GM12891 (cell line): Measurements from ENCODE around the gene KCTD8.

ENCODE experiments used
- DNase-seq: peaks from one replicate; pipeline ENCODE4 v3.0.0; 2011; ENCODE audit warnings: low spot score; ENCODE audit not compliant: insufficient read length
- FAIRE-seq: peaks from 2 replicates; lab custom pipeline; 2011; peaks lifted over from hg19 to GRCh38; lab: Jason Lieb, UNC
- PAX5 ChIP-seq: IDR thresholded peaks from 2 replicates; pipeline ENCODE4 v1.6.1; 2011; ENCODE audit warnings: low read length, moderate library complexity, mild to moderate bottlenecking; ENCODE audit not compliant: insufficient read depth, severe bottlenecking
- POLR2A ChIP-seq: IDR thresholded peaks from 2 replicates; pipeline ENCODE4 v1.6.1; 2011; ENCODE audit warnings: low read depth, low read length, control low read depth
- POLR2AphosphoS5 ChIP-seq: IDR thresholded peaks from 2 replicates; pipeline ENCODE4 v1.6.1; 2011; ENCODE audit warnings: low read depth, low read length, control low read depth
- POU2F2 ChIP-seq: IDR thresholded peaks from 2 replicates; pipeline ENCODE4 v1.6.1; 2011; ENCODE audit warnings: low read depth, mild to moderate bottlenecking, control low read depth, low read length, moderate library complexity
- SPI1 ChIP-seq: IDR thresholded peaks from 2 replicates; pipeline ENCODE4 v1.6.1; 2011; ENCODE audit warnings: low read depth, low read length, control low read depth
- TAF1 ChIP-seq: IDR thresholded peaks from 2 replicates; pipeline ENCODE4 v1.6.1; 2011; ENCODE audit warnings: low read depth, low read length, control low read depth

The KCTD8 gene

GRCh38 chr4:44351069-44351468 is 97.5 kb downstream of the KCTD8 start:
- FAIRE-seq: no peak
- TF ChIP-seq POLR2AphosphoS5 (no peak), SPI1 (no peak), TAF1 (no peak), POU2F2 (no peak), POLR2A (no peak), PAX5 (no peak)
- DNase-seq: no peak

DNA sequence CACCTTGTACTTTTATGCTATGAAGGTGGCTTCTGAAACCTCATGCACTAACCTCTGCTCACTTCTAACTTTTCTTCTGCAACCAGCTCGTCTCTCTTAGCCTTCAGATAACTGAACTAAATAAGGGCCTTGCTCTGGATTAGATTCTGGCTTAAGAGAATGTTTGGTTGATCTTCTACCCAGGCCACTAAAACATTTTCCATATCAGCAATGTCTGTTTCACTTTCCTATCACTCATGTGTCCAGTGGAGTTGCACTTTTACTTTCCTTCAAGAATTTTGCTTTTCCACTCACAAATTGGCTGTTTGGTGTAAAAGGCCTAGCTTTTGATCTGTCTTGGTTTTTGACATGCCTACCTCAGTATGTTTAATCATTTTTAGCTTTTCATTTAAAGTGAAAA is 105.8 kb downstream of the KCTD8 start:
- FAIRE-seq (no peak), DNase-seq (no peak)
- no peak for TF ChIP-seq PAX5
- no peak for TF ChIP-seq POLR2AphosphoS5

GRCh38 chr4:44326741-44327140 is 121.9 kb downstream of the KCTD8 start:
- FAIRE-seq (no peak), DNase-seq (no peak)
- TF ChIP-seq SPI1 (no peak), POLR2AphosphoS5 (no peak), PAX5 (no peak), TAF1 (no peak), POU2F2 (no peak), POLR2A (no peak)

DNA sequence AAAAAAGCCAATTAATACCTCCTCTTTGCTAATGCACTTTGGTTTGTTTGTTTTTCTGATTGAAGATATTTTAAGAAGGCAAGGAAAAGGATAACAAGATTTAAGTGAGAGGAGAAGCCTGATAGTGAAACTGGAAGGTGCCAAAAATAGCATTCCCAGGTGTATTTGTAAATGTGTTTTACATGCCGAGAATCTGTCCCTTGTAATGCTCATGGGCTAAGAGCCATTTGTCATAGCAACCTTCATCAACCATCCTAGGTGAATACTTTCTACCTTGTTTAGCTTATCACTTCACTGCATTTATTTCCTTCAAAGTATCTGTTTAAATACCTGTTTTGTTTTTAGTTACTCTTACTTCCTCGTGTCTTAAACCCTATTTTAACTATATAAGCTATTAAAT is 127.8 kb downstream of the KCTD8 start:
- FAIRE-seq (no peak), DNase-seq (no peak)
- no peak for TF ChIP-seq POLR2AphosphoS5
- TF ChIP-seq PAX5: no peak
- TF ChIP-seq POU2F2: no peak
- no peak for TF ChIP-seq SPI1
- no peak for TF ChIP-seq TAF1
- TF ChIP-seq POLR2A: no peak

DNA sequence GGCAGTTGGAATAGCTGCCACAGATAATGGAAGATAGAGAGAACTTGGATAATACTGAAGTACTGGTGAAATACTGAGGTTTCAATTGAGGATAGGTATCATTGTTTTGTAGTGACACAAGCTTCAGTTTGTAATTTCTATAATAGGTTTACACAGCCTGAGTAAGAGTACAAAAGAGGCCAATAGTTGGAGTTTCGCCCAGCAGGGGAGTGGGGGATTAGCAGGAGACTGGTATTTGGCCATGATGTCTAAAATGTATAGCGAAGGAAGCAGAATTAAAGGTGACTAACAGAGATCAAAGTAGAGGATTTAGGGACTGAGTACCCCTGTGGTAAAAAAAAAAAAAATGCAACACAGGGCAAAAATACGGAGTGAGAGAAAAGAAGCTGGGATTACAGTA is 129.5 kb downstream of the KCTD8 start:
- no peak for FAIRE-seq
- TF ChIP-seq POLR2AphosphoS5 (no peak), TAF1 (no peak), POLR2A (no peak), PAX5 (no peak), POU2F2 (no peak), SPI1 (no peak)
- DNase-seq: no peak

DNA sequence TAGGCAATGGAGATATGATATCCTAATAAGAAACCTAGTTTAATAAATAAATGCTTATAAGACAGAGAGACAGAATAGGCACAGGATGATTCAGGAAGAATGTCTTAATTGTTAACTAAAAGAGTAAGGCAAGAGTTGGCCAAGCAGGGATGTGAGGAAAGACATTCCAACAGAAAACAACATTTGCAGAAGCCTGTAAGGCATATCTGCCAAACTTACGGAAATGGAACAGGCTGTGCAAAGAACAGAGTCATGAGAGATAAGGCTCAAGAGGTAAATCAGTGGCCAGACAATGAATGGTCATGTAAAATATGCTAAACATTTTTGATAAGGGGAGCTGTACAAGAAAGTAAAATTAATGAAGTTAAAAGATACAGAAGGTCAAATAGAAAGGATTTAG is 134.9 kb downstream of the KCTD8 start:
- no peak for DNase-seq
- TF ChIP-seq POU2F2 (no peak), POLR2AphosphoS5 (no peak), PAX5 (no peak), SPI1 (no peak), TAF1 (no peak), POLR2A (no peak)
- FAIRE-seq: no peak

DNA sequence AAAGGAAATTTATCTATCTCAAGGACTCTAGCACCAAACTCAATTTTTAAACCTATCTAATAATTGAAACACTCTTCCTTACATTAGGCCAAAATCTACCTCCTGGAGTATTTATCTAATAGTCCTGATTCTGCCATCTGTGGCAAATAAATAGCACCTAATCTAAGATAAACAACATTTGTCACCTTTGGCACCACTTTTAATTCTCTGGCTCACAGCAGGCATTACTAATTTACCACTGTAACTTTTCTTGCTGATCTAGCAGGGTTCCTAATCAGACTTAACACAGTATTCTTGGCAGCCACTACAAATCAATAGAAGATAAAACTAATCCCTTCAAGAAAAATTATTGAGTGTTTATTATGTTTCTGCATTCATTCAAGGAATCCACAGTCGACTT is 161.1 kb downstream of the KCTD8 start:
- FAIRE-seq (no peak), DNase-seq (no peak)
- no peak for TF ChIP-seq POLR2A
- TF ChIP-seq TAF1: no peak
- TF ChIP-seq PAX5: no peak
- TF ChIP-seq POU2F2: no peak
- no peak for TF ChIP-seq POLR2AphosphoS5
- TF ChIP-seq SPI1: no peak

GRCh38 chr4:44279469-44279868 is 169.1 kb downstream of the KCTD8 start:
- TF ChIP-seq POLR2AphosphoS5 (no peak), PAX5 (no peak), POU2F2 (no peak), SPI1 (no peak)
- no peak for FAIRE-seq
- no peak for DNase-seq

DNA sequence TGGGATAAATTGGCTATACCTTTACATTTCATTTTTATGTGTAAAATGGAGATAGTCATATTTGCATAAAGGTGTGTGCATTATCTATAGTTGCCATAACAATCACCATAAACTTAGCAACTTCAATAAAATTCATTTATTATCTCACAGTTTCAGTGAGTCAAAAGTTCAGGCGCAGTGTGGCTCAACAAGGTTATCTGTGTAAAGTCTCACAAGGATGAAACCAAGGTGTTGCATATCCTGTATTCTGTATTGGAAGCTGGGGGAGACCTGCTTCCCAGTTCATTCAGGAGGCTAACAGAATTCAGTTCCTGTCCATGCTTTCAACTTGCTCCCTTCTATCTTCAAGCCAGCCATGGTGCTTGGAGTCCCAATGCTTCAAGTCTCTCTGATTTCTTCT is 169.5 kb downstream of the KCTD8 start:
- no peak for TF ChIP-seq POLR2AphosphoS5
- TF ChIP-seq POLR2A: no peak
- no peak for TF ChIP-seq PAX5
- TF ChIP-seq TAF1: no peak
- TF ChIP-seq POU2F2: no peak
- TF ChIP-seq SPI1: no peak
- DNase-seq (no peak), FAIRE-seq (no peak)

DNA sequence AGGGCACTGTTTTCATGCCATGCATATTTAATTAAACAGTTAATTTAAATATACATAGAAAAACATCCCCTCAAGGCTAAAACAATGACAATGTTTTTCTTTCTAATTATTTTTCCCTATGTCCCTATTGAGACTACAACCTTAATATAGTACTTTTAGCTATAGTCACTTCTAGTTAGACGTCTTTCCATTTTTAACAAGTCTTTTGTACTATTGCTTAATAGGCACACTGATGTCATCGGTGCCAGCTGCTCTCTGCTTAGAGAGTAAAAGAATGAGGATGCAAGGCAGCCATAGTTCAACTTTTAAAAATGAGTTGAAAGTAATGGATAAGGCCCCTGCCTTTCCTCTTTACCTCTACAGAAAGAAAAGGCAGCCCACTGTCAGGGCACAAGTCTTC is 191.1 kb downstream of the KCTD8 start:
- FAIRE-seq: no peak
- TF ChIP-seq PAX5: no peak
- TF ChIP-seq TAF1: no peak
- TF ChIP-seq POU2F2: no peak
- TF ChIP-seq POLR2AphosphoS5: no peak
- TF ChIP-seq SPI1: no peak
- TF ChIP-seq POLR2A: no peak
- DNase-seq: no peak

DNA sequence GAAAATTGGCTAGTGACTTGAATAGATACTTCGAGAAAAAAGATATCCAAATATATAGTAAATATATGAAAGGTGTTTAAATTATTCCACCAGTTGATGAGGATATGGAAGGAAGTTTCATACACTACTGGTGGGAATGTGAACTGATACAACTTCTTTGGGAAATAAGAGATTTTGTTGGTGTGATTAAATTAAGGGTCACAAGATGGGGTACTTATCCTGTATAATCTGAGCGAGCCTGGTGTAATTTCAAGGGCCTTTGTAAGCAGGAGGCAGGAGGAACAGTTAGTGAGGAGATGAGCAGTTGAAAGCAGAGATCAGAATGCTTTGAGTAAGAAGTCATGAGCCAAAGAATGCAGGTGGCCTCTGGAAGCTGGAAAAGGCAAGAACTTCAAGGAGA is 192.2 kb downstream of the KCTD8 start:
- FAIRE-seq (no peak), DNase-seq (no peak)
- TF ChIP-seq POLR2AphosphoS5 (no peak), TAF1 (no peak), PAX5 (no peak), POLR2A (no peak), POU2F2 (no peak), SPI1 (no peak)

DNA sequence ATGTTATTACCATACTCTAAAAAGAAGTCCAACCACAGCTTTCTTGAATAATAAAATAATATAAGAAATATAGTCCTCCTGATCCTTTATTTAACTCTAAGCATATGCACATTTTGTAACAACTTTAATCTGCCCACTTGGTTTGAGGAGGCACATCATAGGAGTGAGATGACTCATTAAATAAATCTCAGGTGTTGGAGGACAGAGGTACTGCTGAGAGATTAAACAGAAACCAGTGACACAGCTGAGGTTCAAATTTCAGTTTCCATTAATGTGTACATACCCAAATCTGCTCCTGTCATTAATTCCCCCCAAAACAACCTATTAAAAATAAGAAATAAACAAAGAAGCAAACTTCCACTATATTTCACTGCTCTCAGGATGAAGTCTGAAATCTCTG is 211.0 kb downstream of the KCTD8 start:
- FAIRE-seq (no peak), DNase-seq (no peak)
- TF ChIP-seq SPI1 (no peak), POLR2A (no peak), PAX5 (no peak), POLR2AphosphoS5 (no peak), TAF1 (no peak), POU2F2 (no peak)
